Measurements from ENCODE around the gene FMN1.

The FMN1 gene

GRCh38 chr15:32859251-32859650 lies 335.3 kb downstream of the FMN1 start:
- no peak for DNase-seq (ENCODE audit: extremely low spot score)
- POLR2A ChIA-PET, result no interaction called here
- TF ChIP-seq PKNOX1 (IDR thresholded peaks at IDR 0.05), result no peak
- no peak for TF ChIP-seq ZNF384 (IDR thresholded peaks at IDR 0.05)
- no peak for TF ChIP-seq FOXA1 (IDR thresholded peaks at IDR 0.05)
- no peak for TF ChIP-seq FOXK2 (IDR thresholded peaks at IDR 0.05)
- TF ChIP-seq HDGF (IDR thresholded peaks at IDR 0.05; ENCODE audit: borderline replicate concordance), result no peak
- CTCF ChIA-PET, result no interaction called here

DNA sequence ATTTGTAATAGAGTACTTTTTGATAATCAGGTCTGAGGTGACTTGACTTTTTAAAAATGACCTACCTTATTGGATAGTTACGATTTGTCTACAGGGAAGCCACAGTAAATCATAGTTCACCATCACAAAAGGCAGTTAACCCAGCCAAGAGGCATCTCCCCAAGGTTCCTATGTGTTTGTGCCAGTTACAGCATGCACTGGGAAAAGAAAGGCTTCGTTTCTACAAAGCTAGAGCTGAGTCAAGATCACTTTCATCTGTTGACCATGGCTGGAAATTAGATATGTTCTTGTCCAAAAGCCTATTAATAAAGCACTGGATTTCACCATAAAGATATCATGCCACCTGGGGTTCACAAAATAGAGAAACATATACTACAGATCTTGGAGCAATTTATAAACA lies 336.8 kb downstream of the FMN1 start:
- no peak for TF ChIP-seq LEF1 (IDR thresholded peaks at IDR 0.05; ENCODE audit: borderline replicate concordance)
- TF ChIP-seq SP1 (IDR thresholded peaks at IDR 0.05), result no peak
- no peak for TF ChIP-seq ZNF384 (IDR thresholded peaks at IDR 0.05)
- no peak for TF ChIP-seq HDGF (IDR thresholded peaks at IDR 0.05; ENCODE audit: borderline replicate concordance)
- TF ChIP-seq BHLHE40 (IDR thresholded peaks at IDR 0.05; ENCODE audit: borderline replicate concordance), result no peak
- no peak for TF ChIP-seq NFRKB (IDR thresholded peaks at IDR 0.05)
- TF ChIP-seq TARDBP (IDR thresholded peaks at IDR 0.05), result no peak
- no peak for TF ChIP-seq PKNOX1 (IDR thresholded peaks at IDR 0.05)

GRCh38 chr15:32856753-32857152 lies 337.8 kb downstream of the FMN1 start:
- ChIA-PET POLR2A (no interaction called here), CTCF (no interaction called here)
- no peak for DNase-seq (ENCODE audit: extremely low spot score)
- TF ChIP-seq ELF4 (IDR thresholded peaks at IDR 0.05), result no peak
- TF ChIP-seq SP1 (IDR thresholded peaks at IDR 0.05), result no peak
- no peak for TF ChIP-seq CTBP1 (IDR thresholded peaks at IDR 0.05; ENCODE audit: borderline replicate concordance)
- TF ChIP-seq FOXK2 (IDR thresholded peaks at IDR 0.05), result no peak
- TF ChIP-seq HDGF (IDR thresholded peaks at IDR 0.05; ENCODE audit: borderline replicate concordance), result no peak
- TF ChIP-seq FOXM1 (IDR thresholded peaks at IDR 0.05; ENCODE audit: borderline replicate concordance), result no peak
- TF ChIP-seq NFRKB (IDR thresholded peaks at IDR 0.05), result no peak
- TF ChIP-seq FOXA1 (IDR thresholded peaks at IDR 0.05), result no peak
- TF ChIP-seq LEF1 (IDR thresholded peaks at IDR 0.05; ENCODE audit: borderline replicate concordance), result no peak
- TF ChIP-seq SUZ12 (IDR thresholded peaks at IDR 0.05), result no peak
- no peak for TF ChIP-seq L3MBTL2 (conservative IDR thresholded peaks at IDR 0.05)
- no peak for TF ChIP-seq ZNF384 (IDR thresholded peaks at IDR 0.05)
- no peak for TF ChIP-seq BHLHE40 (IDR thresholded peaks at IDR 0.05; ENCODE audit: borderline replicate concordance)
- TF ChIP-seq PKNOX1 (IDR thresholded peaks at IDR 0.05), result no peak
- no peak for TF ChIP-seq ARNT (IDR thresholded peaks at IDR 0.05)
- no peak for TF ChIP-seq TARDBP (IDR thresholded peaks at IDR 0.05)

More for the DNA sequence above, 336.8 kb downstream of the FMN1 start:
- DNase-seq (ENCODE audit: extremely low spot score), result no peak
- POLR2A ChIA-PET, result no interaction called here
- CTCF ChIA-PET, result no interaction called here

DNA sequence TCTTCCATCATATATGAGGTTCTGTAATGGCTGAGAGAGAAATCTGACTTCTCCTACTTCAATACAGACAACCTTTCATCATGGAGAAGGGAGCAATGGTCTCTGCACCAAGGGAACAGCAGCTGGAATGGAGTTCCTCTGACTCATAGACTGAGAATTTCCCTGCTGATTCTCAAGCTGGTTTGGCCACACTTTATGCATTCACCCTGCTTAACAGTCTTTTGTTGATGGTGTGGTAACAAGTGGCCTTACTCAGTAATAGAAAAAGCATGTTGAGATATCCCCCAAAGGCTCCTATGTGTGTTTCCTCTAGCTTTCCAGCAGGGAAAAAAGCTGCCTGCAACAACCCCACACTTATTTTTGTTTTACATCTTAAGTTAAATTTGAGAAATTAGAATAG lies 338.6 kb downstream of the FMN1 start:
- DNase-seq (ENCODE audit: extremely low spot score), result no peak
- POLR2A ChIA-PET, result no interaction called here
- TF ChIP-seq NFRKB (IDR thresholded peaks at IDR 0.05) (no peak), TARDBP (IDR thresholded peaks at IDR 0.05) (no peak), FOXA1 (IDR thresholded peaks at IDR 0.05) (no peak), ZNF384 (IDR thresholded peaks at IDR 0.05) (no peak), CTBP1 (IDR thresholded peaks at IDR 0.05; ENCODE audit: borderline replicate concordance) (no peak), HDGF (IDR thresholded peaks at IDR 0.05; ENCODE audit: borderline replicate concordance) (no peak), ELF4 (IDR thresholded peaks at IDR 0.05) (no peak), L3MBTL2 (conservative IDR thresholded peaks at IDR 0.05) (no peak), PKNOX1 (IDR thresholded peaks at IDR 0.05) (no peak)
- CTCF ChIA-PET, result interaction anchor here (0.6 kb wide), 1 partner anchor 12 kb away, joined by 3 read pairs; no protein-coding TSS in a partner anchor

DNA sequence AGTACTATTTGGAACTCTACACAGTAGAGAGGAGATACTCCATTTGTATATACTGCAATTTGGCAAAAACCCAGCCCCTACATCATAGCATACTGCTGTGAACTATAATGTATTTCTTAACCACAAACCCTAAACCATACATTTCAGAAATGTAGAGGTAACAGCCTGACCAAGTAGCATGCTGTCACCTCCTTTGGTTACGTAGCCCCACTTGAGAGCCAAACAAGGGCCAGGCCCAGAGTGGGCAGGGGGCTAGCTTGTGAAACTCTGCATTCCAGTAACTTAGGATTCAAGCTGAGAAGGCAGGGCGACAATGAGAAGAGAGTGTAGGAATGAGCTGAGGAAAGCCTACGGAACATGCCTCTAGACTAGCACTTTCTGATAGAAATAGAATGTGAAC lies 340.9 kb downstream of the FMN1 start:
- DNase-seq (ENCODE audit: extremely low spot score), result no peak
- POLR2A ChIA-PET, result no interaction called here
- TF ChIP-seq LEF1 (IDR thresholded peaks at IDR 0.05; ENCODE audit: borderline replicate concordance) (no peak), HDGF (IDR thresholded peaks at IDR 0.05; ENCODE audit: borderline replicate concordance) (no peak), FOXM1 (IDR thresholded peaks at IDR 0.05; ENCODE audit: borderline replicate concordance) (no peak), ELF4 (IDR thresholded peaks at IDR 0.05) (no peak), BHLHE40 (IDR thresholded peaks at IDR 0.05; ENCODE audit: borderline replicate concordance) (no peak), L3MBTL2 (conservative IDR thresholded peaks at IDR 0.05) (no peak), FOXK2 (IDR thresholded peaks at IDR 0.05) (no peak), ARNT (IDR thresholded peaks at IDR 0.05) (no peak), NFRKB (IDR thresholded peaks at IDR 0.05) (no peak), CTBP1 (IDR thresholded peaks at IDR 0.05; ENCODE audit: borderline replicate concordance) (no peak), ZNF384 (IDR thresholded peaks at IDR 0.05) (no peak), SUZ12 (IDR thresholded peaks at IDR 0.05) (no peak), SP1 (IDR thresholded peaks at IDR 0.05) (no peak)
- CTCF ChIA-PET, result interaction anchor here (1.0 to 1.7 kb wide), 3 partner anchors 8 to 20 kb away, joined by 3 to 8 read pairs (median 3); no protein-coding TSS in a partner anchor

DNA sequence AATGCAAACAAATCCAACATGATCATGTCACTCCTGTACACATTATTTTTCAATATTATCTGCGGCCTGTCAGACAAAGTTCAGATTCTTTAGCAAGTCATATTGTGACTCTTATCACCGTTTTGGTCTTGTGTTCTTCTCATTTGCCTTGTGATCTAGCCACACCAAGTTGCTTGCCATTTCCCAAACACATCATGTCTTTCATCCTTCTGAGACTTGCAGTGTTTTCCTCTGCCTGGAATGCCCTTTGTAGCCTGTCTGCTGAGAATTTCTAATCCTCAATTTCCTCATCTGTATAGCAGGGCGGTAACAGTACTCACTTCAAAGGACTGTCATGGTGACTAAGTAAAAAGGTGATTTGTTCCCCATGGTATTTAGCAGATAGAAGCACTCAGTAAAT lies 341.7 kb downstream of the FMN1 start:
- ChIA-PET POLR2A (no interaction called here), CTCF (no interaction called here)
- TF ChIP-seq FOXM1 (IDR thresholded peaks at IDR 0.05; ENCODE audit: borderline replicate concordance) (no peak), ARNT (IDR thresholded peaks at IDR 0.05) (no peak), TARDBP (IDR thresholded peaks at IDR 0.05) (no peak), PKNOX1 (IDR thresholded peaks at IDR 0.05) (no peak), SP1 (IDR thresholded peaks at IDR 0.05) (no peak), SUZ12 (IDR thresholded peaks at IDR 0.05) (no peak), HDGF (IDR thresholded peaks at IDR 0.05; ENCODE audit: borderline replicate concordance) (no peak), L3MBTL2 (conservative IDR thresholded peaks at IDR 0.05) (no peak), FOXK2 (IDR thresholded peaks at IDR 0.05) (no peak), ELF4 (IDR thresholded peaks at IDR 0.05) (no peak), ZNF384 (IDR thresholded peaks at IDR 0.05) (no peak)
- no peak for DNase-seq (ENCODE audit: extremely low spot score)

Data from HEK293T (cell line).